WI38 (cell line): ENCODE measurements around the gene HCST.

Source experiments
- H3K4me3 ChIP-seq: 2 replicates; pipeline ENCODE4 v1.5.1; 2011; ENCODE audit warnings: low read depth, mild to moderate bottlenecking, control low read depth, low read length
- CTCF ChIP-seq: IDR thresholded peaks from 2 replicates; pipeline ENCODE4 v1.5.1; 2012; ENCODE audit warnings: low read depth, mild to moderate bottlenecking, control low read depth, low read length

HCST gene

GRCh38 chr19:35938282-35939224, 36.2 kb downstream of the HCST start:
- no peak overlapping the region for H3K4me3 ChIP-seq
- no peak for TF ChIP-seq CTCF

- no peak overlapping the region for H3K4me3 ChIP-seq
- no peak for TF ChIP-seq CTCF
Observed at GRCh38 chr19:35939307-35940077, 37.2 kb downstream of the HCST start.

- no peak overlapping the region for H3K4me3 ChIP-seq
- TF ChIP-seq CTCF = no peak
Observed at GRCh38 chr19:35940078-35940775, 37.9 kb downstream of the HCST start.

GRCh38 chr19:35940839-35941238, 38.5 kb downstream of the HCST start:
- TF ChIP-seq CTCF = no peak
- no peak overlapping the region for H3K4me3 ChIP-seq

GRCh38 chr19:35942235-35942634, 39.9 kb downstream of the HCST start:
- no peak for TF ChIP-seq CTCF
- no peak overlapping the region for H3K4me3 ChIP-seq

GRCh38 chr19:35943321-35944301, 41.3 kb downstream of the HCST start:
- TF ChIP-seq CTCF = no peak
- H3K4me3 ChIP-seq = no peak overlapping the region
